Left ventricle myocardium superior (tissue), 1 donor: Measurements from ENCODE around the gene KRT13. TPM values are rescaled to one million over a fixed set of nuclear protein-coding genes. Genes with fewer than 3 reads are reported as not detected.
"Not testable (repeated sequence)": the region's sequence is repeated elsewhere in the genome, so short reads cannot be mapped to it uniquely, and the experiment has no call there.

Source experiments
- ATAC-seq: fragments of 200-7000 bp; cut with Tn5 transposase; one replicate; pipeline ENCODE4 v1.9.1; 2020; ENCODE audit warnings: mild to moderate bottlenecking, moderate library complexity
- DNase-seq: peaks from one replicate; pipeline ENCODE4 v3.0.0-alpha.2; 2020
- intact Hi-C: fragments of 100-400 bp; cut with micrococcal nuclease; formaldehyde crosslinking; loops from one replicate; pipeline ENCODE4 v1.11.0; 2022
- long read RNA-seq: library from polyadenylated mRNA; unstranded; transcript quantifications from one replicate; pipeline ENCODE4 v2.0.0, GENCODE V29; 2021
- total RNA-seq: library from RNA; stranded (reverse); fragmentation: NEBNext Ultra II Directional; extraction: Animal tissue kit (Norgen Biotek cat#: 25700); gene quantifications from one replicate; pipeline ENCODE4 v1.2.1, GENCODE V29; 2021
- donor health status: DM: no; HTN: yes; CAD: no; lungs with severe emphysema.

KRT13 gene
- not detected for total RNA-seq
- long read RNA-seq, result 0 reads

- no peak for ATAC-seq
- no peak for DNase-seq
- intact Hi-C loops, result no loop called here
Measured at GRCh38 chr17:41505007-41505808, at the start of gene KRT13. Gene KRT13 (minus strand): TSS chr17:41505612. CDS start chr17:41505550, 62 bp downstream.

DNA sequence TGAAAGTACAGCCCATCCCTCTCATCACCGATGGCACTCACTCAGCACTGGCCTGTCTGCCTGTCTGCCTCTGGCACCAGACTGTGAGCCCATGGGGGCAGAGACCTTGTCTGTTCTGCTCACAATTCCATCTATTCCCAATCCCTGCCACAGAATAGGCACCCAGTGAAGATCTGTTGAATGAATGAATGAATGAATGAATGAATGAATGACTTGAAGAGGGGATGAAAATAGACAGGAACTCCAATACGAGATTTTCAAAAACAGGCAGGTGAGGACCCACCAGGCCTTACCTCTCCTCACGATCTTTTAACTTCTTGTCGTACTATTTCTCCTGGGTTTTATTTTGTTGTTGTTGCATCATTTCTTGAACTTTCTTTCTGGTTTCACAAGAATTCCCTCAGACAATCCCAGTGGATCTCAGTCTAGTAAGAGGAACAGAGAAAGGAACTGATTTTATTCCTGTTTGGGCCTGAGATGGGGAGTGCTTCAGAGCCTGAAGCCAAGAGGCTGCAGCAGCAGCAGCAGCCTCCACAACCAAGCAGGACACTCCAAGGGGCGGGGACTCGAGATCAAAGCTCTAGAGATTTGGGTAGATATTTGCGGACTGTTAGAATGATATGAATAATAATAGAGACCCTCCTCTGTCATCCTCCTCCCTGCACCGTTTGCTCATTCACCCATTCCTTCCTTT lies 48.7 kb upstream of the KRT13 start:
- intact Hi-C loops, result no loop called here
- DNase-seq (no peak), ATAC-seq (no peak)

DNA sequence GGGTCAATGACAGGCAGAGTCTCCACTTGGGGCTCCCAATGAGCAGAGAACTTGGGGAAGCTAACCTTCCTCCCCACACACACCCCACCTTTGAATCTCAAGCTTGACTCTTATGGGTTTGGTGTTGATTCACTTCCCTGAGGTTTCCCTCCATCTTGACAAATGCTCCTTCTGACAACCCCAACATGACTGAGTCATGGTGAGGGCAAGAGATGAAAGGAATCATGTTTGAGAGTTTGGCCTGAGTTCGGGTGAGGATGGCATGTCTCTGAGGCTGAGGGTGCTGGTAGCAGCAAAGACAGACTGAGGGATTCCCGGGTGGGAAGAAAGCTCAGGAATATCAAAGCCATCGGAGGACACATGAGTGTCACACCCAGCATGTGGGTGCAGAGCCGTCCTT lies 47.8 kb upstream of the KRT13 start:
- intact Hi-C loops, result no loop called here
- DNase-seq (no peak), ATAC-seq (no peak)

- intact Hi-C loops, result no loop called here
- ATAC-seq (no peak), DNase-seq (no peak)
Measured at GRCh38 chr17:41552455-41552854, 47.0 kb upstream of the KRT13 start.

- DNase-seq (no peak), ATAC-seq (no peak)
- intact Hi-C loops, result no loop called here
Measured at GRCh38 chr17:41551365-41551764, 46.0 kb upstream of the KRT13 start.

DNA sequence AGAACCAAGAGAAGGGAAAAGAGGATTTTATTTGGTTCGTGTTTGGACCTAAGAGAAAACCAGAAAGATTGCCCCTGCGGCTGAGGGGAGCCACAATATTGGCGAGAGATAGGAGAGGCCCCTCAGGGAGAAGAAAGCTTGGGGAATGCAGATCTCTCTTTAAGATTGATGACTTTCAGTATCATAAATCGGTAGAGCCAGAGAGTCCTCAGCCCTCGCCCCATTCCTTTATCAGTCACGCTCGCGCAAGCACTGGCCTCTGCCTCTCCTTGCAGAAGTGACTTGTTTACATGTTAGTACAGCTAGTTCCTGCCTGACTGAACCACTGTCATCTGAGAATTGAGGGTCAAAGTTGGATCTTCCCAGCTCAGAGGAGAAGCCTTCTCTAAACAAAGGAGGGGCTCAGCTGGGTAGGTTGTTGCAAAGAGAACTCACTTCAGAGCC lies 44.2 kb upstream of the KRT13 start:
- intact Hi-C loops, result loop anchor here (10.0 kb wide), 1 partner anchor 95 kb away; no protein-coding TSS in a partner anchor
- ATAC-seq, result no peak
- no peak for DNase-seq

GRCh38 chr17:41548844-41549595 lies 43.6 kb upstream of the KRT13 start:
- intact Hi-C loops, result loop anchor here (10.0 kb wide), 1 partner anchor 96 kb away; no protein-coding TSS in a partner anchor
- ATAC-seq (peak; percentile 93), DNase-seq (peak; percentile 89)

DNA sequence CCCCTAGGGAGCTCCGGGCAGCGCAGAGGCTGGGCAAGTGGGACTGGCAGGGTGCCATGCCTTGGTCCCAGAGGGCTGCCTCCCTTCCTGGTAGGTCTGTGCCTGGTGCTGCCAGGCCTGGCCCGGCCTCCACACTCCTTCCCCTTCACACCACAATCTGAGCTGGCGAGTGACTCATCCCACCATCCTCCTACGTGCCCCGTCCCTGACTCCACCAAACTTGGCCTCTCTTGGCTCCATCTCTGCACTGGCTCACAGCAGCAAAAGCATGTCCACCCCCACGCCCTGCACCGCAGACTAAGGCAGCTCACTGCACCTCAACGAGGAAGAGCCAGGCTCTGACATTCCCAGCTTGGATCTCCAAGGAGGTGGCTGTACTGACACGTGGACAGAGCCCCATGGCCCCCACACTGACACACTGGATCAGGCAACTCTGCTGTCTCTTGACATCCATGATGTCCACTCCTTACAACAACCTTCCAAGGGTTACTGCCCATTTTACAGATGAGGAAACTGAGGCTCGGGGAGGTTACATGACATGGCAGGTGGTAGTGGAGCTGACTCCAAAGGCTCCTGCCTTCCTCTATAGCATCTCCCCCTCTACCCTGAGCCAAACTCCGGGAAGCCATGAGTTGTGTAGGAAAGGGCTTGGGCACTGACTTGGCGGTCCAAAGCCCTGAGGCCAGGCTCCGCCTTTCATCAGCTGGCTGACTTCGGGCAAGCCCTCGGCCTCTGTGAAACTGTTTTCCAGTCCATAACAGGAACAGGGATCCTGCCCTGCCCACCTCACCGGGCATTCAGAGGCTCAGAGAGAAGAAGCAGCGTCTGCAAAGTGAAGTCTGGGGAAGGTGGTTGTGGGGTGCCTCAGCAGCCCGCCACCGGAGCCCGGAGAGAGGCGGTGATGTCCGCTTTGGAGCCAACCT lies 42.8 kb upstream of the KRT13 start:
- ATAC-seq (peak; percentile 38), DNase-seq (peak; percentile 51)
- intact Hi-C loops, result loop anchor here (10.0 kb wide), 1 partner anchor 97 kb away; no protein-coding TSS in a partner anchor

DNA sequence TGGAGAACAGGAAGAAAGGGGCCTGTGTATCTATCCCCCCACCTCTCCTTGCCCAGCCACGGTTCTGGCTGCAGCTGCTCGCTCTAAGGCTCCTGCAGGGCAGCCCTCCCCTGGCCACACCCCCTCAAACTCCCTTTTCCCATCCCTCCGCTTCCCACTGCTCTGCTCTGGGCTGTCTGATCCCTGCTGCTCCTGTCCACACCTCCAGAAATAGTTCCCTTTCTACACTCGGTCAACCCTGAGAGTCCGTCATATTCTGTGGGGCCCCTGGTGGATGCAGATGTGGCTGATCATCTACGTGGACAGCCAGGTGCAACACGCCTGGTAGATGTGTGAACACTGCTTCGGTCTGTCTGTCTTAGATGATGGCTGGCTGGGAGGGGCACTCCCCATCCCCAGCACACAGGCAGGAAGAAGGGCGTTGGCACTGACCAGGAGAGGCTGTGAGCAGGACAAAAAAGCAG lies 42.0 kb upstream of the KRT13 start:
- DNase-seq, result no peak
- intact Hi-C loops, result loop anchor here (10.0 kb wide), 1 partner anchor 97 kb away; no protein-coding TSS in a partner anchor
- no peak for ATAC-seq

DNA sequence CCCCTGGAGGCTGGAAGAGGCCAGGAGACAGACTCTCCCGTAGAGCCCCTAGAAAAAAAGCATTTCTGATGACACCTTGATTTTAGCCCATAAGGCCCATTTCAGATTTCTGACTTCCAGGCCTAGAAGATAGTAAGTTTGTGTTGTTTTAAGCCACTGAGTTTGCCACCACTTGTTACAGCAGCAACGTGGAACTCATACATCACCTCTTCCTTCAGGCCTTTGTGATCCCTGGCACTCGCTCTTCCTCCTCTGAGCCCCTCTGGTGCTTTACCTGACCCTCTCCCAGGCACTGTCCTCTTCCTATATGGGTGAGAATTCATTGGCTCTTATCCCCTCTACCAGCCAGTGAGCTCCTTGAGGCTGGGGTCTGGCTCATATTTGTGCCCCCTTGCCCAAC lies 41.4 kb upstream of the KRT13 start:
- ATAC-seq, result no peak
- intact Hi-C loops, result loop anchor here (10.0 kb wide), 1 partner anchor 98 kb away; no protein-coding TSS in a partner anchor
- DNase-seq, result no peak

GRCh38 chr17:41545829-41546410 lies 40.5 kb upstream of the KRT13 start:
- DNase-seq (no peak), ATAC-seq (no peak)
- intact Hi-C loops, result loop anchor here (10.0 kb wide), 1 partner anchor 99 kb away; no protein-coding TSS in a partner anchor

- DNase-seq, result no peak
- ATAC-seq, result no peak
- intact Hi-C loops, result loop anchor here (10.0 kb wide), 1 partner anchor 100 kb away; no protein-coding TSS in a partner anchor
Measured at GRCh38 chr17:41544935-41545334, 39.5 kb upstream of the KRT13 start.

DNA sequence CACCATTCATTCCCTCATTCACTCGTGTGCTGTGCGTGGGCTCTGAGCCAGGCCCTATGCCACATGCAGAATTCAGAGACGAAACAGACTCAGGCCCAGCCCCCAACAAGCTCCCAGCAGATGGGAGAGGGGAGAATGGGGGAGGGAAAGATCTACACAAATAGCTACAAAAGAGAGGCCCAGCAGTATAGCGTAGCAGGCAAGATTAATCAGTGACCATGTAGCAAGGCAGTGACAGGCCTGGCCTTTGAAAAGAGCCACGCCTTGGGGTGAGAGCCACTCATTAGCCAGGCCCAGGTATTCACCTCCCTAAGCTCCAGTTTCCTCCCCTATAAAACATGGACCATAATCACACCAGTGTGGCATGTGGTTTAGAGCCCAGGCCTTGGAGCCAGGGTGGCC lies 39.1 kb upstream of the KRT13 start:
- DNase-seq (no peak), ATAC-seq (no peak)
- intact Hi-C loops, result loop anchor here (10.0 kb wide), 1 partner anchor 100 kb away; no protein-coding TSS in a partner anchor

DNA sequence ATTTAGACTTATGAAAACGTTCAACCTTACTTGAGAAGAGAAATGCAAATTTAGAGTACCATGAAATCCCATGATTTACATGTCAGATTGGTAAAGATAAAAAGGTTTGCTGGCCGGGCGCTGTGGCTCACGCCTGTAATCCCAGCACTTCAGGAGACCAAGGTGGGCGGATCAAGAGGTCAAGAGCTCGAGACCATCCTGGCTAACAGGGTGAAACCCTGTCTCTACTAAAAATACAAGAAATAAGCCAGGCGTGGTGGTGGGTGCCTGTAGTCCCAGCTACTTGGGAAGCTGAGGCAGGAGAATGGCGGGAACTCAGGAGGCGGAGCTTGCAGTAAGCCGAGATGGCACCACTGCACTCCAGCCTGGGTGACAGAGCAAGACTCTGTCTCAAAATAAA lies 37.4 kb upstream of the KRT13 start:
- not testable (repeated sequence) for DNase-seq, ATAC-seq
- intact Hi-C loops, result loop anchor here (10.0 kb wide), 1 partner anchor 102 kb away; no protein-coding TSS in a partner anchor

DNA sequence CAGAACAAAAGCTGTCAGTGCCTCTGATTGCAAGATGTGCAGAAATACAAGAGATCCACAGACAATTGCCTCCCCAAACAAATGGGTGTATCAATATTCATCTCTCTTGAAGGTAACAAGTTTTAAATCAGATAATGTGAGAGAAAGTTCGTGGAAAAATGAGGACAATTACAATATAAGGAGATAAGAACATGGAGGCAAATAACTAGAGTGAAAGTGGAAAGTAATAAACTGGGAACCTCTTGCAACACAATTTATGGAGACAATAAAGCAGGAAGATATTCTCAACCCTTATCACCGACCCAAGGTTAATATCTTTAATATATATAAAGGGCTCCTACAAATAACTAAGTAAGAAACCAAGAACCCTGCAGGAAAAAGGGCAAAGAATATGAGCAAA lies 36.9 kb upstream of the KRT13 start:
- no peak for ATAC-seq
- intact Hi-C loops, result loop anchor here (10.0 kb wide), 1 partner anchor 102 kb away; no protein-coding TSS in a partner anchor
- no peak for DNase-seq

- ATAC-seq, result no peak
- DNase-seq, result no peak
- intact Hi-C loops, result loop anchor here (10.0 kb wide), 1 partner anchor 104 kb away; no protein-coding TSS in a partner anchor
Measured at GRCh38 chr17:41540921-41541625, 35.7 kb upstream of the KRT13 start.
